Measurements from ENCODE around the gene DPEP1.

DPEP1 gene

DNA sequence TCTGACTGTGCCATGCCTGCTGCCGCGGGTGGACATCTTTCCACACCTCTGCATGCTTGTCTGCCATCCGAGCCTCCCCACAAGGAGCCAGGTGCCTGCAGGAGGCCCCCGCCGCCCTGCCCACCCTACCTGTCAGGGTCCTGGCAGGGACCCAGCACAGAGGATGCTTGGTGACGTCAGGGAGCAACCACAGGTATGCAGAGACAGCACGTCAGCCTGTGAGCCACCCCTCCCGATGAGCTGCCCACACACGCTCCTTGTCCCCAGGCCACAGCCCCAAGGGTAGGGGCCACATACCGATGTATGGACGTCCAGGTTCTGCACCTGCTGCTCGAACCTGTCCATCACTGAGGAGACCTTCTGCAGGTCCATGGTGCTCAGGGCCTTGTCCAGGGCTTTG is 33.5 kb downstream of the DPEP1 start:
- Histone ChIP-seq H3K27me3 (no peaks in the 10 kb centered on the region), H3K4me1 (no peaks in the 10 kb centered on the region), H3K9me3 (no peaks in the 10 kb centered on the region), H3K36me3 (peaks cover 27% of the 10 kb centered on the region), H3K4me3 (ENCODE audit: low read depth, low read length) (no peak overlapping the region)
- DNase-seq, result no peak
- TF ChIP-seq, protein P1, sequence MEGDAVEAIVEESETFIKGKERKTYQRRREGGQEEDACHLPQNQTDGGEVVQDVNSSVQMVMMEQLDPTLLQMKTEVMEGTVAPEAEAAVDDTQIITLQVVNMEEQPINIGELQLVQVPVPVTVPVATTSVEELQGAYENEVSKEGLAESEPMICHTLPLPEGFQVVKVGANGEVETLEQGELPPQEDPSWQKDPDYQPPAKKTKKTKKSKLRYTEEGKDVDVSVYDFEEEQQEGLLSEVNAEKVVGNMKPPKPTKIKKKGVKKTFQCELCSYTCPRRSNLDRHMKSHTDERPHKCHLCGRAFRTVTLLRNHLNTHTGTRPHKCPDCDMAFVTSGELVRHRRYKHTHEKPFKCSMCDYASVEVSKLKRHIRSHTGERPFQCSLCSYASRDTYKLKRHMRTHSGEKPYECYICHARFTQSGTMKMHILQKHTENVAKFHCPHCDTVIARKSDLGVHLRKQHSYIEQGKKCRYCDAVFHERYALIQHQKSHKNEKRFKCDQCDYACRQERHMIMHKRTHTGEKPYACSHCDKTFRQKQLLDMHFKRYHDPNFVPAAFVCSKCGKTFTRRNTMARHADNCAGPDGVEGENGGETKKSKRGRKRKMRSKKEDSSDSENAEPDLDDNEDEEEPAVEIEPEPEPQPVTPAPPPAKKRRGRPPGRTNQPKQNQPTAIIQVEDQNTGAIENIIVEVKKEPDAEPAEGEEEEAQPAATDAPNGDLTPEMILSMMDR (IDR thresholded peaks at IDR 0.05; ENCODE audit: low read depth, low read length), result no peak

- TF ChIP-seq, protein P1 (IDR thresholded peaks at IDR 0.05; ENCODE audit: low read depth, low read length), result no peak
- Histone ChIP-seq H3K36me3 (peaks cover 16% of the 10 kb centered on the region), H3K4me3 (ENCODE audit: low read depth, low read length) (no peak overlapping the region), H3K27me3 (no peaks in the 10 kb centered on the region), H3K4me1 (no peaks in the 10 kb centered on the region), H3K9me3 (no peaks in the 10 kb centered on the region)
- DNase-seq, result no peak
Observed at GRCh38 chr16:89651584-89651983, 38.1 kb downstream of the DPEP1 start.

- no peak for DNase-seq
- TF ChIP-seq, protein P1 (IDR thresholded peaks at IDR 0.05; ENCODE audit: low read depth, low read length), result no peak
- no peaks in the 10 kb centered on the region for H3K9me3 ChIP-seq
- no peaks in the 10 kb centered on the region for H3K27me3 ChIP-seq
- H3K4me1 ChIP-seq, result no peaks in the 10 kb centered on the region
- no peak overlapping the region for H3K4me3 ChIP-seq (ENCODE audit: low read depth, low read length)
- peaks cover 12% of the 10 kb centered on the region for H3K36me3 ChIP-seq
Observed at GRCh38 chr16:89653656-89654295, 40.3 kb downstream of the DPEP1 start.

DNA sequence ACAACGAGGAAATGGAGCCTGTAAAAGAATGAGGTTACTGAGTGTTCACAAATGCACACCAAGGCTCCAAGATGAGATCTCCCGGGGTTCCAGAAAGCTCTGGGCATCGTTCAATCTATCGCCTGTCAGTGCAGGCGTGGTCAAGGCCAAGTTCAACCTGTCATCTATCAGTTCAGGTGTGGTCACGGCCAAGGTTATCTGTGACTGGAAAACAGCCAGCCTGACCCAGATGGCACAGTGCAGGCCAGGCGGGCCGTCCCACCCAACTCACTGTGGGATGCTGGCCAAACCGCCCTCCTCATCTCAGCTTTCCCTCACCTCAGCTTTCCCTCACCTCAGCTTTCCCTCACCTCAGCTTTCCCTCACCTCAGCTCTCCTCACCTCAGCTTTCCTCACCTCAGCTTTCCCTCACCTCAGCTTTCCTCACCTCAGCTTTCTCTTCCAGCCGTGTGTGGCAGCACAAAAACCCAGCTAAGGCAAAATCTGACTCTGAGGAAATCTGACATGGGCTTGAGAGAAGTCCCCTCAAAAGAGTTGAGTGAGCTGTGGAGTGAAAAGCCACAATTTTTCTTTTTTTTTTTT is 41.7 kb downstream of the DPEP1 start:
- H3K4me1 ChIP-seq, result no peaks in the 10 kb centered on the region
- H3K9me3 ChIP-seq, result no peaks in the 10 kb centered on the region
- H3K27me3 ChIP-seq, result no peaks in the 10 kb centered on the region
- no peak overlapping the region for H3K4me3 ChIP-seq (ENCODE audit: low read depth, low read length)
- peaks cover 17% of the 10 kb centered on the region for H3K36me3 ChIP-seq
- DNase-seq, result no peak
- TF ChIP-seq, protein P1 (IDR thresholded peaks at IDR 0.05; ENCODE audit: low read depth, low read length), result no peak

GRCh38 chr16:89656435-89657121 is 43.1 kb downstream of the DPEP1 start:
- TF ChIP-seq, protein P1 (IDR thresholded peaks at IDR 0.05; ENCODE audit: low read depth, low read length), result no peak
- Histone ChIP-seq H3K4me1 (no peaks in the 10 kb centered on the region), H3K36me3 (peaks cover 16% of the 10 kb centered on the region), H3K9me3 (no peaks in the 10 kb centered on the region), H3K4me3 (ENCODE audit: low read depth, low read length) (peak overlapping the region; percentile 94), H3K27me3 (no peaks in the 10 kb centered on the region)
- DNase-seq, result no peak

Measured in BE2C (cell line).